Measurements from ENCODE around the gene CBX3. TPM values are rescaled to one million over a fixed set of nuclear protein-coding genes. Genes with fewer than 3 reads are reported as not detected.

CBX3 gene
- total RNA-seq, 1 experiment from 2014 or later, result 232 TPM

- peak overlapping the region; percentile 30; the same call in 1 of the 2 replicates for H3K4me3 Mint-ChIP-seq
- TF ChIP-seq NFE2L1 (CRISPR knock-in tag; IDR thresholded peaks at IDR 0.05), result no peak
- TF ChIP-seq, protein P1, sequence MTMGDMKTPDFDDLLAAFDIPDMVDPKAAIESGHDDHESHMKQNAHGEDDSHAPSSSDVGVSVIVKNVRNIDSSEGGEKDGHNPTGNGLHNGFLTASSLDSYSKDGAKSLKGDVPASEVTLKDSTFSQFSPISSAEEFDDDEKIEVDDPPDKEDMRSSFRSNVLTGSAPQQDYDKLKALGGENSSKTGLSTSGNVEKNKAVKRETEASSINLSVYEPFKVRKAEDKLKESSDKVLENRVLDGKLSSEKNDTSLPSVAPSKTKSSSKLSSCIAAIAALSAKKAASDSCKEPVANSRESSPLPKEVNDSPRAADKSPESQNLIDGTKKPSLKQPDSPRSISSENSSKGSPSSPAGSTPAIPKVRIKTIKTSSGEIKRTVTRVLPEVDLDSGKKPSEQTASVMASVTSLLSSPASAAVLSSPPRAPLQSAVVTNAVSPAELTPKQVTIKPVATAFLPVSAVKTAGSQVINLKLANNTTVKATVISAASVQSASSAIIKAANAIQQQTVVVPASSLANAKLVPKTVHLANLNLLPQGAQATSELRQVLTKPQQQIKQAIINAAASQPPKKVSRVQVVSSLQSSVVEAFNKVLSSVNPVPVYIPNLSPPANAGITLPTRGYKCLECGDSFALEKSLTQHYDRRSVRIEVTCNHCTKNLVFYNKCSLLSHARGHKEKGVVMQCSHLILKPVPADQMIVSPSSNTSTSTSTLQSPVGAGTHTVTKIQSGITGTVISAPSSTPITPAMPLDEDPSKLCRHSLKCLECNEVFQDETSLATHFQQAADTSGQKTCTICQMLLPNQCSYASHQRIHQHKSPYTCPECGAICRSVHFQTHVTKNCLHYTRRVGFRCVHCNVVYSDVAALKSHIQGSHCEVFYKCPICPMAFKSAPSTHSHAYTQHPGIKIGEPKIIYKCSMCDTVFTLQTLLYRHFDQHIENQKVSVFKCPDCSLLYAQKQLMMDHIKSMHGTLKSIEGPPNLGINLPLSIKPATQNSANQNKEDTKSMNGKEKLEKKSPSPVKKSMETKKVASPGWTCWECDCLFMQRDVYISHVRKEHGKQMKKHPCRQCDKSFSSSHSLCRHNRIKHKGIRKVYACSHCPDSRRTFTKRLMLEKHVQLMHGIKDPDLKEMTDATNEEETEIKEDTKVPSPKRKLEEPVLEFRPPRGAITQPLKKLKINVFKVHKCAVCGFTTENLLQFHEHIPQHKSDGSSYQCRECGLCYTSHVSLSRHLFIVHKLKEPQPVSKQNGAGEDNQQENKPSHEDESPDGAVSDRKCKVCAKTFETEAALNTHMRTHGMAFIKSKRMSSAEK (CRISPR knock-in tag; IDR thresholded peaks at IDR 0.05; ENCODE audit: borderline replicate concordance), result no peak
- TF ChIP-seq ZNF671 (CRISPR knock-in tag; IDR thresholded peaks at IDR 0.05), result no peak
- TF ChIP-seq JAZF1 (CRISPR knock-in tag; IDR thresholded peaks at IDR 0.05), result no peak
- no peak for TF ChIP-seq ZNF219 (CRISPR knock-in tag; IDR thresholded peaks at IDR 0.05; ENCODE audit: borderline replicate concordance)
- no peak for TF ChIP-seq NR1H2 (CRISPR knock-in tag; IDR thresholded peaks at IDR 0.05)
- TF ChIP-seq NFYB (CRISPR knock-in tag; conservative IDR thresholded peaks at IDR 0.05; ENCODE audit: low read depth), result no peak
- TF ChIP-seq, protein P2, sequence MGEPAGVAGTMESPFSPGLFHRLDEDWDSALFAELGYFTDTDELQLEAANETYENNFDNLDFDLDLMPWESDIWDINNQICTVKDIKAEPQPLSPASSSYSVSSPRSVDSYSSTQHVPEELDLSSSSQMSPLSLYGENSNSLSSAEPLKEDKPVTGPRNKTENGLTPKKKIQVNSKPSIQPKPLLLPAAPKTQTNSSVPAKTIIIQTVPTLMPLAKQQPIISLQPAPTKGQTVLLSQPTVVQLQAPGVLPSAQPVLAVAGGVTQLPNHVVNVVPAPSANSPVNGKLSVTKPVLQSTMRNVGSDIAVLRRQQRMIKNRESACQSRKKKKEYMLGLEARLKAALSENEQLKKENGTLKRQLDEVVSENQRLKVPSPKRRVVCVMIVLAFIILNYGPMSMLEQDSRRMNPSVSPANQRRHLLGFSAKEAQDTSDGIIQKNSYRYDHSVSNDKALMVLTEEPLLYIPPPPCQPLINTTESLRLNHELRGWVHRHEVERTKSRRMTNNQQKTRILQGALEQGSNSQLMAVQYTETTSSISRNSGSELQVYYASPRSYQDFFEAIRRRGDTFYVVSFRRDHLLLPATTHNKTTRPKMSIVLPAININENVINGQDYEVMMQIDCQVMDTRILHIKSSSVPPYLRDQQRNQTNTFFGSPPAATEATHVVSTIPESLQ (CRISPR knock-in tag; IDR thresholded peaks at IDR 0.05), result no peak
- no peak for TF ChIP-seq MYBL2 (CRISPR knock-in tag; IDR thresholded peaks at IDR 0.05)
- no peak for TF ChIP-seq AR (CRISPR knock-in tag; IDR thresholded peaks at IDR 0.05)
- TF ChIP-seq NR3C1 (CRISPR knock-in tag; conservative IDR thresholded peaks at IDR 0.05; ENCODE audit: low read depth), result no peak
- no peak for TF ChIP-seq ZSCAN18 (CRISPR knock-in tag; IDR thresholded peaks at IDR 0.05)
- no peak for TF ChIP-seq HMGA2 (CRISPR knock-in tag; IDR thresholded peaks at IDR 0.05)
- no peak for TF ChIP-seq ETV6 (CRISPR knock-in tag; IDR thresholded peaks at IDR 0.05)
- TF ChIP-seq RELA (CRISPR knock-in tag; IDR thresholded peaks at IDR 0.05; ENCODE audit: borderline replicate concordance), result no peak
- TF ChIP-seq GTF2I (CRISPR knock-in tag; conservative IDR thresholded peaks at IDR 0.05), result no peak
- no peak for TF ChIP-seq E2F1 (CRISPR knock-in tag; IDR thresholded peaks at IDR 0.05)
- TF ChIP-seq IRF2 (CRISPR knock-in tag; IDR thresholded peaks at IDR 0.05; ENCODE audit: borderline replicate concordance, low read depth), result no peak
- TF ChIP-seq ZNF317 (CRISPR knock-in tag; IDR thresholded peaks at IDR 0.05; ENCODE audit: borderline replicate concordance, low read depth), result no peak
- ChIA-PET CTCF (interaction anchor here (0.6 to 2.1 kb wide), 6 partner anchors 9 to 521 kb away, joined by 3 to 11 read pairs (median 4); partner anchors contain the start of gene NFE2L3), POLR2A (interaction anchor here (0.7 to 0.9 kb wide), 2 partner anchors 36 to 60 kb away, joined by 3 to 4 read pairs; no protein-coding TSS in a partner anchor)
- DNase-seq (ENCODE audit: low spot score) (no peak), ATAC-seq (no peak)
- H3K36me3 Mint-ChIP-seq, result peaks cover 26% of the 10 kb centered on the region
- H3K27ac Mint-ChIP-seq, result peak overlapping the region; percentile 95
- no peaks in the 10 kb centered on the region for H3K27me3 Mint-ChIP-seq (ENCODE audit: low read depth)
- peaks cover 71% of the 10 kb centered on the region for H3K4me1 Mint-ChIP-seq
- peaks cover 13% of the 10 kb centered on the region for H3K9me3 Mint-ChIP-seq
Observed at GRCh38 chr7:26160896-26161295, 40.6 kb upstream of the CBX3 start.
